KMS-11 (cell line): ENCODE data around the gene PIK3CD.
"Not testable (repeated sequence)": the region's sequence is repeated elsewhere in the genome, so short reads cannot be mapped to it uniquely, and the experiment has no call there.

Source experiments
- H2AFZ ChIP-seq: fragments of 200-600 bp; sonication (generic); 2 replicates; pipeline ENCODE4 v1.6.1; 2016; ENCODE audit warnings: antibody characterized with exemption, mixed run types, low read depth
- H3K27ac ChIP-seq: fragments of 200-600 bp; sonication (generic); 2 replicates; pipeline ENCODE4 v1.6.1; 2016; ENCODE audit warnings: mild to moderate bottlenecking, mixed run types
- H3K27me3 ChIP-seq: fragments of 200-600 bp; sonication (generic); 2 replicates; pipeline ENCODE4 v1.6.1; 2017; ENCODE audit warnings: mild to moderate bottlenecking, low read depth, mixed run types, moderate library complexity; ENCODE audit not compliant: insufficient read depth
- H3K36me3 ChIP-seq: fragments of 200-600 bp; sonication (generic); 2 replicates; pipeline ENCODE4 v1.6.1; 2017; ENCODE audit warnings: mild to moderate bottlenecking, mixed run types; ENCODE audit not compliant: insufficient read depth
- H3K4me1 ChIP-seq: fragments of 200-600 bp; sonication (generic); 2 replicates; pipeline ENCODE4 v1.6.1; 2016; ENCODE audit warnings: mild to moderate bottlenecking, low read depth, mixed run types; ENCODE audit not compliant: poor library complexity, severe bottlenecking
- H3K4me2 ChIP-seq: fragments of 200-600 bp; sonication (generic); 2 replicates; pipeline ENCODE4 v1.7.0; 2016; ENCODE audit warnings: mild to moderate bottlenecking, mixed run types
- H3K4me3 ChIP-seq: fragments of 200-600 bp; sonication (generic); IDR thresholded peaks from 2 replicates; pipeline ENCODE4 v1.6.1; 2017; ENCODE audit warnings: low read depth, low read length, mixed read lengths; ENCODE audit not compliant: insufficient read depth
- H3K79me2 ChIP-seq: fragments of 200-600 bp; sonication (generic); 2 replicates; pipeline ENCODE4 v1.6.1; 2016; ENCODE audit warnings: low read depth, mixed run types; ENCODE audit not compliant: insufficient read depth
- H3K9ac ChIP-seq: fragments of 200-600 bp; sonication (generic); 2 replicates; pipeline ENCODE4 v1.6.1; 2016; ENCODE audit warnings: mild to moderate bottlenecking, mixed run types
- H4K20me1 ChIP-seq: fragments of 200-600 bp; sonication (generic); 2 replicates; pipeline ENCODE4 v1.6.1; 2016; ENCODE audit warnings: mild to moderate bottlenecking, mixed run types; ENCODE audit not compliant: insufficient read depth
- CTCF ChIP-seq: fragments of 200-600 bp; sonication (generic); conservative IDR thresholded peaks from 2 replicates; pipeline ENCODE4 v1.6.1; 2017; ENCODE audit warnings: low read depth, mild to moderate bottlenecking, antibody characterized with exemption, low read length, moderate library complexity, mixed read lengths

The PIK3CD gene

GRCh38 chr1:9615316-9616063, 36.0 kb upstream of the PIK3CD start:
- no peak overlapping the region for H3K4me2 ChIP-seq
- no peak overlapping the region for H3K27ac ChIP-seq
- no peak overlapping the region for H3K9ac ChIP-seq
- no peak overlapping the region for H3K4me3 ChIP-seq
- TF ChIP-seq CTCF = peak; percentile 83
- no peaks in the 10 kb centered on the region for H3K79me2 ChIP-seq
- H3K36me3 ChIP-seq = no peaks in the 10 kb centered on the region; the same call in 1 of the 2 replicates
- peaks cover 13% of the 10 kb centered on the region; the same call in 1 of the 2 replicates for H3K27me3 ChIP-seq
- no peaks in the 10 kb centered on the region for H3K4me1 ChIP-seq
- no peak overlapping the region for H2AFZ ChIP-seq
- H4K20me1 ChIP-seq = no peaks in the 10 kb centered on the region

GRCh38 chr1:9618909-9619679, 32.4 kb upstream of the PIK3CD start:
- Histone ChIP-seq H4K20me1 (no peaks in the 10 kb centered on the region), H3K4me3 (no peak overlapping the region), H3K36me3 (no peaks in the 10 kb centered on the region), H2AFZ (no peak overlapping the region), H3K4me2 (no peak overlapping the region), H3K4me1 (no peaks in the 10 kb centered on the region), H3K79me2 (no peaks in the 10 kb centered on the region), H3K27ac (no peak overlapping the region), H3K27me3 (peaks cover 35% of the 10 kb centered on the region), H3K9ac (no peak overlapping the region)
- TF ChIP-seq CTCF = no peak

GRCh38 chr1:9621032-9621431, 30.5 kb upstream of the PIK3CD start:
- Histone ChIP-seq H3K4me2 (no peak overlapping the region), H3K27ac (no peak overlapping the region), H3K4me3 (no peak overlapping the region), H3K4me1 (peaks cover 7% of the 10 kb centered on the region), H3K27me3 (peaks cover 50% of the 10 kb centered on the region), H4K20me1 (no peaks in the 10 kb centered on the region), H2AFZ (no peak overlapping the region), H3K79me2 (no peaks in the 10 kb centered on the region), H3K9ac (no peak overlapping the region), H3K36me3 (no peaks in the 10 kb centered on the region)
- no peak for TF ChIP-seq CTCF

GRCh38 chr1:9624081-9624480, 27.4 kb upstream of the PIK3CD start:
- no peak overlapping the region for H3K4me2 ChIP-seq
- H3K27me3 ChIP-seq = peaks cover 71% of the 10 kb centered on the region
- H3K4me1 ChIP-seq = peaks cover 29% of the 10 kb centered on the region
- H4K20me1 ChIP-seq = no peaks in the 10 kb centered on the region
- no peak overlapping the region for H2AFZ ChIP-seq
- H3K9ac ChIP-seq = no peak overlapping the region
- TF ChIP-seq CTCF = no peak
- no peak overlapping the region for H3K4me3 ChIP-seq
- H3K79me2 ChIP-seq = no peaks in the 10 kb centered on the region
- H3K27ac ChIP-seq = no peak overlapping the region
- no peaks in the 10 kb centered on the region for H3K36me3 ChIP-seq

- peaks cover 70% of the 10 kb centered on the region for H3K27me3 ChIP-seq
- H3K79me2 ChIP-seq, H3K27ac ChIP-seq, H4K20me1 ChIP-seq, H3K4me3 ChIP-seq, H3K36me3 ChIP-seq, H3K9ac ChIP-seq, H3K4me2 ChIP-seq, H2AFZ ChIP-seq: not testable (repeated sequence)
- H3K4me1 ChIP-seq = peaks cover 30% of the 10 kb centered on the region
Observed at GRCh38 chr1:9625030-9625429, 26.5 kb upstream of the PIK3CD start.
